Stimulated activated CD4-positive, alpha-beta T cell treated with anti-CD3 and anti-CD28 coated beads, Interleukin-2, amount 100 ng/mL, for 24 hours (primary cell): Measurements from ENCODE around the gene FMO1.
"Not testable (repeated sequence)": the region's sequence is repeated elsewhere in the genome, so short reads cannot be mapped to it uniquely, and the experiment has no call there.

ENCODE experiments used
- DNase-seq, 2 donors: peaks; one replicate each; pipeline ENCODE4 v3.0.0-alpha.2; 2020

FMO1 gene

GRCh38 chr1:171286032-171286705, 37.9 kb downstream of the FMO1 start:
- DNase-seq, result no peak

GRCh38 chr1:171290621-171291020, 42.3 kb downstream of the FMO1 start:
- DNase-seq, result no peak

GRCh38 chr1:171292799-171293198, 44.5 kb downstream of the FMO1 start:
- DNase-seq, result no peak

- DNase-seq, result not testable (repeated sequence)
Observed at GRCh38 chr1:171295383-171295782, 47.1 kb downstream of the FMO1 start.

- DNase-seq, result no peak
Observed at GRCh38 chr1:171295821-171296220, 47.5 kb downstream of the FMO1 start.

GRCh38 chr1:171296897-171297296, 48.6 kb downstream of the FMO1 start:
- no peak for DNase-seq

- DNase-seq, result no peak
Observed at GRCh38 chr1:171298696-171299095, 50.4 kb downstream of the FMO1 start.

- no peak for DNase-seq
Observed at GRCh38 chr1:171299342-171299741, 51.0 kb downstream of the FMO1 start.

GRCh38 chr1:171300401-171300800, 52.1 kb downstream of the FMO1 start:
- DNase-seq, result no peak

GRCh38 chr1:171310661-171311087, 62.4 kb downstream of the FMO1 start:
- no peak for DNase-seq

GRCh38 chr1:171311771-171312558, 63.7 kb downstream of the FMO1 start:
- DNase-seq, result no peak

- DNase-seq, result no peak
Observed at GRCh38 chr1:171313319-171313834, 65.1 kb downstream of the FMO1 start.

- DNase-seq, result peak; percentile 68 to 82
Observed at GRCh38 chr1:171313835-171314320, 65.6 kb downstream of the FMO1 start, which contains the start of gene FMO4. Gene FMO4, plus strand, starts transcription at chr1:171314183. Its CDS starts 5,643 bp downstream, at chr1:171319826.

GRCh38 chr1:171329251-171329650, 81.0 kb downstream of the FMO1 start:
- DNase-seq, result no peak

- DNase-seq, result no peak
Observed at GRCh38 chr1:171334024-171334640, 85.8 kb downstream of the FMO1 start.
